H1 (cell line): ENCODE measurements around the gene WDR31.

Experiments
- CHD1 ChIP-seq: IDR thresholded peaks from 2 replicates; pipeline ENCODE4 v1.6.1; 2012; ENCODE audit warnings: low read depth, low read length, improper control_type of control experiment
- POLR2AphosphoS5 ChIP-seq: IDR thresholded peaks from 2 replicates; pipeline ENCODE4 v1.6.1; 2011; ENCODE audit warnings: low read depth, low read length
- TF ChIP-seq, protein P1 (sequence below), 3 experiments: IDR thresholded peaks; 1 replicate in 2 of 3; 2 replicates in 1 of 3; pipeline versions ENCODE4 v1.5.1 to v1.6.1; 2011; ENCODE audit warnings: low read length in 3 of 3, mild to moderate bottlenecking in 3 of 3, inconsistent platforms in 2 of 3, low read depth in 1 of 3, moderate library complexity in 1 of 3; ENCODE audit not compliant: insufficient read depth in 1 of 3; ENCODE audit errors: control extremely low read depth in 1 of 3

DNA sequence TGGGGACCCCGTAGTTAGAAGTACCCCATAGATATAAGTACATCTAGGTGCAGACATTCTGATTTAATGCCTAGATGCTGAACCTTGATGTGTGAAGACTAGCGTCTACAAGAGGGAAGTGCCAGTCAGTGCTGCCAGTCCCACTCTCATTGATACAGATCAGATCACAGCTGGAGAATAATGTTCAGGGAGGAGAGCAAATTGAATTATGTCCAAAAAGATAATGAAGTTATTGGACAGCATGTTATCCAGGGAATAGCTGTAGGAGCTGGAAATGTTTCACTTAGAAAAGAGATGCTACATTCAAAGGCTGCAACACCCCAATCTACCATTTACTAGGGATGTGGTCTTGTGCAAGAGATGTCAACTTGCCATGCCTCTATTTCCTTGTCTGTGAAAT, 21.0 kb downstream of the WDR31 start:
- no peak for TF ChIP-seq POLR2AphosphoS5
- no peak for TF ChIP-seq CHD1
- TF ChIP-seq, protein P1, sequence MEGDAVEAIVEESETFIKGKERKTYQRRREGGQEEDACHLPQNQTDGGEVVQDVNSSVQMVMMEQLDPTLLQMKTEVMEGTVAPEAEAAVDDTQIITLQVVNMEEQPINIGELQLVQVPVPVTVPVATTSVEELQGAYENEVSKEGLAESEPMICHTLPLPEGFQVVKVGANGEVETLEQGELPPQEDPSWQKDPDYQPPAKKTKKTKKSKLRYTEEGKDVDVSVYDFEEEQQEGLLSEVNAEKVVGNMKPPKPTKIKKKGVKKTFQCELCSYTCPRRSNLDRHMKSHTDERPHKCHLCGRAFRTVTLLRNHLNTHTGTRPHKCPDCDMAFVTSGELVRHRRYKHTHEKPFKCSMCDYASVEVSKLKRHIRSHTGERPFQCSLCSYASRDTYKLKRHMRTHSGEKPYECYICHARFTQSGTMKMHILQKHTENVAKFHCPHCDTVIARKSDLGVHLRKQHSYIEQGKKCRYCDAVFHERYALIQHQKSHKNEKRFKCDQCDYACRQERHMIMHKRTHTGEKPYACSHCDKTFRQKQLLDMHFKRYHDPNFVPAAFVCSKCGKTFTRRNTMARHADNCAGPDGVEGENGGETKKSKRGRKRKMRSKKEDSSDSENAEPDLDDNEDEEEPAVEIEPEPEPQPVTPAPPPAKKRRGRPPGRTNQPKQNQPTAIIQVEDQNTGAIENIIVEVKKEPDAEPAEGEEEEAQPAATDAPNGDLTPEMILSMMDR (IDR thresholded peaks at IDR 0.05; ENCODE audit: control extremely low read depth in 1 of 3, insufficient read depth in 1 of 3, low read depth in 1 of 3, low read length in 3 of 3), result no peak
